ENCODE measurements around the gene SOD3. TPM values are rescaled to one million over a fixed set of nuclear protein-coding genes. Genes with fewer than 3 reads are reported as not detected.

SOD3 gene
- total RNA-seq, 4 donors from 2014 or later = 48.3 to 73.6 (median 62.7) TPM

- intact Hi-C loops (cut with DNase I; ENCODE audit: low total_unique reads) = no loop called here
- no peak for DNase-seq (ENCODE audit: low spot score in 2 of 2)
- 91% methylated on average over 4 of the region's 4 CpGs for WGBS, 2 donors
- H3K4me3 ChIP-seq (ENCODE audit: low read depth, poor library complexity, severe bottlenecking) = no peak overlapping the region
- TF ChIP-seq, protein P1, sequence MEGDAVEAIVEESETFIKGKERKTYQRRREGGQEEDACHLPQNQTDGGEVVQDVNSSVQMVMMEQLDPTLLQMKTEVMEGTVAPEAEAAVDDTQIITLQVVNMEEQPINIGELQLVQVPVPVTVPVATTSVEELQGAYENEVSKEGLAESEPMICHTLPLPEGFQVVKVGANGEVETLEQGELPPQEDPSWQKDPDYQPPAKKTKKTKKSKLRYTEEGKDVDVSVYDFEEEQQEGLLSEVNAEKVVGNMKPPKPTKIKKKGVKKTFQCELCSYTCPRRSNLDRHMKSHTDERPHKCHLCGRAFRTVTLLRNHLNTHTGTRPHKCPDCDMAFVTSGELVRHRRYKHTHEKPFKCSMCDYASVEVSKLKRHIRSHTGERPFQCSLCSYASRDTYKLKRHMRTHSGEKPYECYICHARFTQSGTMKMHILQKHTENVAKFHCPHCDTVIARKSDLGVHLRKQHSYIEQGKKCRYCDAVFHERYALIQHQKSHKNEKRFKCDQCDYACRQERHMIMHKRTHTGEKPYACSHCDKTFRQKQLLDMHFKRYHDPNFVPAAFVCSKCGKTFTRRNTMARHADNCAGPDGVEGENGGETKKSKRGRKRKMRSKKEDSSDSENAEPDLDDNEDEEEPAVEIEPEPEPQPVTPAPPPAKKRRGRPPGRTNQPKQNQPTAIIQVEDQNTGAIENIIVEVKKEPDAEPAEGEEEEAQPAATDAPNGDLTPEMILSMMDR (IDR thresholded peaks at IDR 0.05) = no peak
- TF ChIP-seq POLR2A (IDR thresholded peaks at IDR 0.05) = no peak
Observed at GRCh38 chr4:24835696-24836095, 40.3 kb downstream of the SOD3 start.

GRCh38 chr4:24836661-24837242 lies 41.4 kb downstream of the SOD3 start:
- no peak overlapping the region for H3K4me3 ChIP-seq (ENCODE audit: low read depth, poor library complexity, severe bottlenecking)
- WGBS, 2 donors = 76% methylated on average over 6 of the region's 6 CpGs
- DNase-seq (ENCODE audit: low spot score in 2 of 2) = no peak
- TF ChIP-seq, protein P1 (IDR thresholded peaks at IDR 0.05) = no peak
- TF ChIP-seq POLR2A (IDR thresholded peaks at IDR 0.05) = no peak
- intact Hi-C loops (cut with DNase I; ENCODE audit: low total_unique reads) = no loop called here

- no peak for TF ChIP-seq POLR2A (IDR thresholded peaks at IDR 0.05)
- TF ChIP-seq, protein P1 (IDR thresholded peaks at IDR 0.05) = no peak
- 84 to 87% methylated on average over 7 of the region's 7 CpGs for WGBS, 2 donors
- no peak for DNase-seq (ENCODE audit: low spot score in 2 of 2)
- H3K4me3 ChIP-seq (ENCODE audit: low read depth, poor library complexity, severe bottlenecking) = no peak overlapping the region
- intact Hi-C loops (cut with DNase I; ENCODE audit: low total_unique reads) = no loop called here
Observed at GRCh38 chr4:24837336-24837735, 42.0 kb downstream of the SOD3 start.

GRCh38 chr4:24837781-24838180 lies 42.4 kb downstream of the SOD3 start:
- TF ChIP-seq, protein P1 (IDR thresholded peaks at IDR 0.05) = no peak
- no peak for TF ChIP-seq POLR2A (IDR thresholded peaks at IDR 0.05)
- no peak overlapping the region for H3K4me3 ChIP-seq (ENCODE audit: low read depth, poor library complexity, severe bottlenecking)
- intact Hi-C loops (cut with DNase I; ENCODE audit: low total_unique reads) = no loop called here
- no peak for DNase-seq (ENCODE audit: low spot score in 2 of 2)
- 67 to 77% methylated on average over 5 of the region's 5 CpGs for WGBS, 2 donors

- WGBS, 2 donors = 71 to 90% methylated on average over 5 of the region's 5 CpGs
- intact Hi-C loops (cut with DNase I; ENCODE audit: low total_unique reads) = no loop called here
- TF ChIP-seq POLR2A (IDR thresholded peaks at IDR 0.05) = no peak
- TF ChIP-seq, protein P1 (IDR thresholded peaks at IDR 0.05) = no peak
- DNase-seq (ENCODE audit: low spot score in 2 of 2) = no peak
- H3K4me3 ChIP-seq (ENCODE audit: low read depth, poor library complexity, severe bottlenecking) = no peak overlapping the region
Observed at GRCh38 chr4:24840362-24840761, 45.0 kb downstream of the SOD3 start.

All from lower leg skin (tissue), 4 donors.